GM15510 (cell line): ENCODE measurements around the gene NANS.

ENCODE experiments used
- POLR2A ChIP-seq: IDR thresholded peaks from 3 replicates; pipeline ENCODE4 v1.6.1; 2011; ENCODE audit warnings: borderline replicate concordance; ENCODE audit not compliant: insufficient read length; ENCODE audit errors: extremely low read depth

NANS gene

DNA sequence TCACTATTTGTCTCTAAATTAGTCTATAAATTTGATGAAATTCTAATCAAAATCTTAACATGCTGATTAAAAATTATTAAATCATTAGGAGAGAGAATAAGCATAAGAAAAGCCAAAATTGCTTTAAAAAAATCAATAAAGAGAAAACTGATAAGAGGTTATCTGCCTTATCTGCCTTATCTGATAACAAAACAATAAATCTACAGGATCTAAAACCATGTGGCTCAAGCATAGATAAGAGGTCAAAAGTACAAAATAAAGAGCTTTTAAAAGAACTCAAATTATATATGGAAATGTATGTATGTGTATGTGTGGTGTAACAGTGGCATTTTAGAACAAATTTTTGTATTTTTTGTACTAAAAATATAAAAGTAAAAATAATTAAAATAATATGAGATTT lies 43.9 kb downstream of the NANS start:
- no peak for TF ChIP-seq POLR2A

DNA sequence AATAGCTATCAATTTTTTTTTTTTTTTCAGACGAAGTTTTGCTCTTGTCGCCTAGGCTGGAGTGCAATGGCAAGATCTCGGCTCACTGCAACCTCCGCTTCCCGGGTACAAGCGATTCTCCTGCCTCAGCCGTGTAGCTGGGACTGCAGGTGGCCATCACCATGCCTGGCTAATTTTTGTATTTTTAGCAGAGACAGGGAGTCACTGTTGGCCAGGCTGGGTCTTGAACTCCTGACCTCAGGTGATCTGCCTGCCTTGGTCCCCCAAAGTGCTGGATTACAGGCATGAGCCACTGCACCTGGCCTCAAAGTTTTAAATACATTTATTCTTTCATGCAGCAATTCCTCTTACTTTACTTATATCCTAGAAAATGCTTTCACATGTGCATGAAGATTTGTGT lies 44.9 kb downstream of the NANS start:
- no peak for TF ChIP-seq POLR2A

DNA sequence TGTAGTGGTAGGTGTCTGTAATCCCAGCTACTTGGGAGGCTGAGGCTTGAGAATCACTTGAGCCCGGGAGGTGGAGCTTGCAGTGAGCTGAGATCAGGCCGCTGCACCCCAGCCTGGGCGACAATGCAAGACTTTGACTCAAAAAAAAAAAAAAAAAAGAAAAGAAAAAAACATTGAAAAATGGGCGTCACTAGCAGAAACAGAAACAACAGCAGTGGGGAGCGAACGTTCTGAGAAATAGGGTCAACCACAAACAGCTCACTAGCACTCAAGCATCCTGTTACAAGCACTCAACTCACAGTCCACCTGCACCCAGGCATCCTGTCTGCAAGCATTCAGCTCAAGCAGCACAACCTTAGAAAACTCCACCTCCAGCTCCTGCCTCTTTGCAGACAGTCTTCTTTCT lies 45.3 kb downstream of the NANS start:
- peak; percentile 22 for TF ChIP-seq POLR2A

DNA sequence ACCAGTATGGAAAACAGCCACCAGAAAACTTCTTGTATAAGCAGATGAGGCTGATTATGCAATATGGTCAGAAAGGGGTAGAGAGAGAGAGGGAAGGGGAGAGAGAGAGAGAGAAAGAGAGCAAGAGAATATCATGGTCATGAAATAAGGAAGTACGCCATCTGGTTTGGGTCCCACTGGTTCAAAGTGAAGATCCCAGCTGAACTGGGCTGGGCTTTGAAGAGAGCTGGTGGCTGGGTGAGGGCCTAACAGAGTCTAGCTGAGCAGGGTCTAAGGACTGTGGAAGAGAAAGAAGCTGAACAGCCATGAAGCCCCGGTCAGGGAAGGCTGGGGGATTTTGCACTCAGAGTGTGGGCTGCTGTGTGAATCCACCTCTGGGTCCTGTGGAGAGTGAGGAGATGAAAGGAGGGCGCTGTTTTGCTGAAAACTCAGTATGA lies 47.9 kb downstream of the NANS start:
- TF ChIP-seq POLR2A = no peak

DNA sequence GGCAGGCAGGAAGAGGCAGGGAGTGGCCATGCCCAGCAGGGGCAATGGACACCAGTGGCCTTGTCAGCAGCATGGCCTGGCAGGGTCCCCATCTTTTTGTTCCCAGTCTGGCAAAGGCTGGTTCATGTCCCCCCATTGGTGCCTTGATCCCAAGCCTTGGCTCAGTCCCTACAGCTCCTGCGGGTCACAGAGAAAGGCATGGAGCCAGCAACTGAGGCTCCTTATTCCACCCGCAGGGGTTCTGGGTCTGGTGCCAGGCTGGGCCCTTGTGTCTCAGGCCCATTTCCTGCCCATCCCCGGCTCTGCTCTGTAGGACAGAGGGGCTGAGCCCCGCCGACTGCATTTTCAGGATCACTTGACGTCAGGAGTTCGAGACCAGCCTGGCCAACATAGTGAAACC lies 48.5 kb downstream of the NANS start:
- no peak for TF ChIP-seq POLR2A

DNA sequence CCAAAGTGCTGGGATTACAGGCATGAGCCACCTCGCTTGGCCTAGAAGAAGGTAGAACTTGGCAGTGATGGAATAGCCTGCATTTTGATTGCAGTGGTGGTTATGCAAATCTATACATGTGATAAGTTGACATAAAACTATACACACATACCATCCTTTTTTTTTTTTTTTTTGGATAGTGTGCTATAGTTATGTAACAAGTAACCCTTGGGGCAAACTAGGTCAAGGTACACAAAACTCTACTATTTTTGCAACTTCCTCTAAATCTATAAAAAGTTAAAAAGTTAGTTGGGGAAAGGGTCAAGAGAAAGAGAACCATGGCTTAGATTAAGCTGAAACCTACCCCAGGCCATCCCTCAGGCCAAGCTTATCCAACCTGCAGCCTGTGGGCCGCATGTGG lies 51.4 kb downstream of the NANS start:
- TF ChIP-seq POLR2A = no peak

DNA sequence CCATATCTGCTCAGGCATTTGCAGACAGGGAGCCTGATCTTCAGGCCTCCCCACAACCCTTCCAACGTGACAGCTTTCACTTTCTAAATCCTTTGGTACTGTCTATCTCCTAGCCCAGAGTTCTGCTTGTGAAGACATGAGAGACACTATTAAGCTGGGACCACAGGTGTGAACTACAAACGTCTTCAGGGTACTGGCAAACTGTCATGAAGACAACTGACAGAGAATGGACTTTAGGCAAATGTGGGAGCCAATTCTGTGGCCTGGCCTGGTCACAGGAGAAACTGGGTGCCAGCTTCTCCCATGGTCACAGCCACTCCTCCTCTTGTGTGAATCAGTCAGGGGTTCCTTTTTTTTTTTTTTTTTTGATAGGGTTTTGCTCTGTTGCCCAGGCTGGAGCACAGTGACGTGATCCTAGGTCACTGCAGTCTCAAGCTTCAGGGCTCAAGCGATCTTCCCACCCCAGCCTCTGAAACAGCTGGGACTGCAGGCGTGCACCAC lies 52.0 kb downstream of the NANS start:
- no peak for TF ChIP-seq POLR2A

DNA sequence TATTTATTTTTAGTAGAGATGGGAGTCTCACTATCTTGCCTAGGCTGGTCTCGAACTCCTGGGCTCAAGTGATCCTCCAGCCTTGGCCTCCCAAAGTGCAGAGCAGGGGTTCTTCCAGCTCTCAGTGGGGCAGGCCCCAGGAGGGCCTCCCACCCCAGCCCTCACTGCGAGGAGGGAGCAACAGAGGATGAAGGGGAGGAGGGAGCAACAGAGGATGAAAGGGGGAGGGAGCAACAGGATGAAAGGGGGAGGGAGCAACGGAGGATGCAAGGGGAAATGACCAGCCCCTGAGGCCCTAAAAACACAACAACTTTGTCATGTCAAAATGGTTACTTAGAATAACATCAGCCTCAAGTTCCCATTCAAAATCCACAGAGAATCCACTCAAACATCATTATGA lies 52.5 kb downstream of the NANS start:
- TF ChIP-seq POLR2A = no peak

DNA sequence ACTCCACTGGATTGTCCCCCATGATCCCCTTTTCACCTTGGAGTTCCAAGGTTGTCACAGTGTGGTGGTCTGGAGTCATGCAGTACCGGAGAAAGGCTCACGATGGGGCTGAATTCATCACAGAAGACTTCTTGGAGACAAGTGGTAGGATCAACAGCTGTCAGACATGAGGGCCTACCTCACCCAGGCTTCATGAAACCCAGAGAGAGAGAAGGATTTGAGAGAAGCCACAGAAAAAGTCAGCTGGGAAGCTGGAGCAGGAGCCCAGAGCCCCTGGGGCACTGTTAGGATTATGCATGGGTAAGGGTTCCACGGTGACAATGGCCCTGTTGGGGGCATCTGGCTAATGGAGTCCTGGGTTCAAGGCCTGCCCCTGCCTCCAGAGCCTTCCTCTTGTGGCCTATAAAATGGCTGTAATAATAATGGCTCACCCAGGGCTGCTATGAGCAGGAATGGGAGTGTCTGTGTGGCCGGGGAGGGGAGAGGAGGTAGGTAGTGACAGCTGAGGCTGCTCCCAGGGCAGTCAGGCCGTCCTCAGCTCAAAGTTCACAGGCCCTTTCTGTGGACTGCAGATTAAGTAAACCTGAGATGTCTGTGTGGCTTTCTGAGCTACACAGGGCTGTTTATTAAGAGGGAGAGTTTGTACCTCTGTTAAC lies 61.6 kb downstream of the NANS start:
- TF ChIP-seq POLR2A = no peak

DNA sequence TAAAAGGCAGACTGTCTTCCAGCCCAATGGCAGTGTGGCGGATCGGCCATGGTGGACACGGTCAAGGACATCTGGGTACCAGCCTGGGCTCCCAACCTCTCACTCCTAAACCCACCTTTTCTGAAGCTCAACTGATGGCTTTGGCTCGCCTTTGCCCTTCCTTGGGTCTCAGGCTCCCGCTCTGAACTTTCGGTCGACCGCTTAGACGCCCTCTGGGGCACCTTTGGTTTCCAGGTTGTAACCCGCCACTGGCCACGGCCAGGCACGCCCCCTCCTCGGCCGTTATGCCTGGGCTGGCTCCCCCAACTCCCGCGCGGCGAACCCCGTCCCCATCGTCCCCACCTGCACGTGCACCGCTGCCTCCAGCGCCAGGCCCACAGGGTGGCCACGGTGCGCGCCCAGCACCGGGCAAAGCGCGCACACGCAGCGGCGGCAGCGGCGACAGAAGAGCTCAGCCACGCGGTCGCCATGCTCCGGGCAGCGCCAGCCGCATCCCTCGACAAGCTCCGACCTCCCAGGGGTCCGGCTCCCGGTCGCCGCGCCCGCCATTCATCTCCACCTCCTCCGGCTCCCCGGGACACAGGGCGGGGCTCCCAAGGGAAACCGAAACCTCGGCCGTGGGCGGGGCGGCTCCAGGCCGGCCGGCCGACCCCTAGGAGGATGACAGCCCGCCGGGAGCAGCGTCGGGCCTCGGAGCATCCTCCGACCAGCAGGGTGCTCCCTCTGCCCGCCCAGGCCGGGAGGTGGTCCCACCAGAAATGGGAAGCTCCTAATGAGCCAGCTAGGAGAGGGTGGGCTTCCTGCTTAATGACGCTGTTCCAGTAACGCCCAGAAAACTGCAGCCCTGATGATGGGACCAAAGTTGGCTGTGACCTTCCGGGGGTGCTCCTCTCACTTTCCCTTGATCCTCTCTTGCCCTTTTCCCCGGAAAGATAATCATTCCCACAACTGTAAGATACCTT lies 62.4 kb downstream of the NANS start, which contains the start of gene TRIM14:
Gene TRIM14 (minus strand): TSS at position 583 of the 962 bp plus-strand sequence. CDS start 34 bp downstream, at position 549.
- TF ChIP-seq POLR2A = peak; percentile 55

DNA sequence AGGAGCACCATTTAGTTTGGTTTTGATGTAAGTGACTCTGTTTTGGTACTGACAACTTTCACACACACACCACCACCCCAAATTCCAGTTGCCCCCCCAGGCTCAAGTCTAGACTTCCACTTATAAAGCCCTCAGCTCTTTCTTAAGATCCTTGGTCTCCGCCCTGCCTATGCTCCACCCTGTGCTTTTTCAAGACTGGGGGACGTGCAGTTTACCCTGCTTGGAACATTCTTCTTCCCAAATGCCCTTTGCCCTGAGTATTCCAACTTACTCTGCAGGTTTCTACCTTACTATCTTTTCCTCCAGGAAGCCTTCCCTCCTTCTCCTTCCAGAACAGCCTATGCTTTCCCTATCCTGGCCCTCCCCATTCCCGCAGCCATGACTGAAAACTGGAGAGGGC lies 63.9 kb downstream of the NANS start:
- no peak for TF ChIP-seq POLR2A

DNA sequence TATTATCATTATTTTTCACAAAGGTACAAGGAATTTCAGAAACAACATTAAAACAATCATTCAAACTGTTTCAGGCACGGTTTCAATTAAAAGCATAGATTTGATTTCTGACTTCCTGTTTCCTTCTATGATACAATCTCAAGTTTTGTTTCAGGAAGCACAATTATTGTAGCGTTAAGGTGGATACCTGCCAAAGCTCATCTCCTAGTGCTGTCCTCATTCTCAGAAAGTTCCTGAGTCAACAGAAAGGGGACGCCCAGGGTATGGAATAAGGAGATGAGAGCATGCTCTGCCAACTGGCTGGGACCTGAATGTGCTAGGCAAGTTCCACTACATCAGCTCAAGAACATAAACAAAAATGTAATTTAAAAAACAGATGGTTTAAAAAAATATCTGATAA lies 64.5 kb downstream of the NANS start:
- TF ChIP-seq POLR2A = no peak

DNA sequence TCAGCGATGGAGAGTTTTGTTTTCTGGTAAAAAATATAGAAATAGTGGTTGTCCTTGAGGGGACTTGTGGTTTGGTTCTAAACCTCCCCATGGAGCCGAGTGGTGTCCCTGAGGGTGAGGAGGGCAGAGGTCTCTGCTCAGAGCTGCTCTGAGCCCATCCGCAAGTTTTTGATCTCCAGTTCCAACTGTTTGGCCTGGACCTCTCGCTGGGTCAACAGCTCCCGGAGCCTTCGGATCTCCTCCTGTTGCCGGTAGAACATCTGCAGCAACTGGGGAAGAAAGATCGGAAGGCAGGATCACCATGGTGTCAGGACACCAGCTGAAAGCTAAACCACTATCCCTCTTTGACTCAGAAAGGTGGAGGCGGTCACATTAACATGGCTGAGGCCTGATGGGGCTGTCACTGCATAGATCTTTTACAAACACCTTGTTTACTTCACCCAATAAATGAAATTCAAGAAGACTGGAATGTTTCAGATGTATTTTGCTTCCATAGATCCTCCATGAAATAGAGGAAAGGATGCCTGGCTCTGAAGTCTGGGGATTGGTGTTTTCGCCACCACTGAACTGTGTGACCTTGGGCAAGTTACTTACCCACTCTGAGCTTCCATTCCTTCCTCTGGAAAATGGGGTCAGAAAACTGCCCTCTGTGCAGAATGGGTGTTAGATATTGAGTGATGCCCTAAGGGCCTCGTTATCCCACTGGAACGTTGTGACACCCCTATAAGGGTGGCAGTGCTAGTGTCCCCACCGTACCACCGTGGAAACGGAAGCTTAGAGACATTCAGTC lies 68.3 kb downstream of the NANS start:
- TF ChIP-seq POLR2A = no peak

DNA sequence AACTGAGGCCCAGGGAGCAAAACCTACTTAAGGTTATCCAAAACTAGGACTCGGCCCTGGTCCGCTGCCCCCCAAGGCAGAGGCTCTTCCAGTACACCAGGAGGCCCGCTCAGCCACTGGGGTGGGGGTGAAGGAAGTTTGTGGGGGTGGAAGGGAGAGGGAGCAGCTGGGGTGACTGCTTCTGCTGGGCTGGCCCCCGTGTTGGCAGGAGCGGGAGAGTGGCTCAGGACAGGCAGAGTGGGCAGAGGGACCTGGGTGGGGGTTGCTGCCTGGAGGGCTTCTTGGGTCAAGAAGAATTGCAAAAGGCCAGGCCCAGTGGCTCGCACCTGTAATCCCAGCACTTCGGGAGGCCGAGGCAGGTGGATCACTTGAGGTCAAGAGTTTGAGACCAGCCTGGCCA lies 70.7 kb downstream of the NANS start:
- no peak for TF ChIP-seq POLR2A

DNA sequence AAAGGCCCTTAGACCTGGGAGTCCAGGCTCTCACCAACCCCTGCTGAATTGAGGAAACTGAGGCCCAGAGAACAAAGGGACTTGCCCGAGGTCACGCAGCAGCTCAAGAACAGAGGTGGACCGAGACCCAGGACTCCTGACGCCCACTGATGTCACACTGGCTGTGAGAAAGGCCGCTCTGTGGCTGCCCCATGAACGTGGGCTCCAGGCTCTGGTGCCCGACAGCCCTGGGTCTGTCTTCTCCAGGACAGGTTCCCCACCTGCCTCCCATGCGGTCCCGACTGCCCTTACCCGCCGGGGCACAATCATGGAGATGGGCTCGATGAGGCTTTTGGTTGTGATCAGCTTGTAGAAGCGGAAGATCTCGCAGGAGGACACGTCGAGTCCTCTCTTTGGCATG lies 71.8 kb downstream of the NANS start:
- TF ChIP-seq POLR2A = no peak
